ENCODE data around the gene ZNG1F.
"Not testable (repeated sequence)": the region's sequence is repeated elsewhere in the genome, so short reads cannot be mapped to it uniquely, and the experiment has no call there.

Gene ZNG1F

DNA sequence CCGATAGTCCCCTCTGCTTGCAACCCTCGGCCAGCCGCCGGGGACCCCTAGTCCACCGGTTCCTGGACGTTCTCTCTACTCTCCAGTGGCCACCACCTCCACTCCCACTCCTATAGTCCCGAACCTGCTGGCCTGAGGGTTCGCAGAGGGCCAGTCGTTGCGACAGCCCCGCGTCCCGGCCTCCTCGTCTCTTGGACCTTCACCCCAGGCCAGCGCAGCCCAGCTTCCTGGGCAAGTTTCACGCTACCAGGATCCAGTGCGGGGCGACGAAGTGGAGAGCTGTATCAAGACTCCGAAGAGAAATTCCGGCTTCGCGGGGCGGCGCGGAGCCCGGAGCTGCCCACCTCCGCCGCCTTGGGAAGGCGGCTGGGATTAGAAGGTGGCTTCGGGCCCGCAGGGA is 65.7 kb downstream of the ZNG1F start:
- not testable (repeated sequence) for DNase-seq (ENCODE audit: low read depth in 2 of 2)

DNA sequence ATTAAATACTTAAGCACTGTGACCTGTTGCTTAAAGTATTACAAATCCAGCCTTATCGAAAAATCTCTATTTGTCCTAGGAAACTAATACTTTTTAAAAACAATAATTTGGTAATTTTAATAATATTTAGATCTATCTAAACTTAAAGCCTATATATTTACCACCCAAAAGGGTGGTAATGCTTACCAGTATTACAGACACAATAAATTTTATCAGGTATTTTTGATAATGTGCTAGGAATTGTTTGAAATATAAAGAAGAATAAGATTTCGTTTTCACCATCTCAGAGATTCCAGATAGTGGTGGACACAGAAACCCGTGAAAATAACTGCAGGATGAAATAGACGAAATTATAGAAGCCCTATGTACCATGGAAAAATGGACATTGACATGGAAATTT is 68.4 kb downstream of the ZNG1F start:
- DNase-seq (ENCODE audit: low read depth in 2 of 2) = not testable (repeated sequence)

- not testable (repeated sequence) for DNase-seq (ENCODE audit: low read depth in 2 of 2)
Observed at GRCh38 chr9:41119719-41120118, 69.4 kb downstream of the ZNG1F start.

- not testable (repeated sequence) for DNase-seq (ENCODE audit: low read depth in 2 of 2)
Observed at GRCh38 chr9:41119311-41119710, 69.8 kb downstream of the ZNG1F start.

- not testable (repeated sequence) for DNase-seq (ENCODE audit: low read depth in 2 of 2)
Observed at GRCh38 chr9:41113348-41113747, 75.8 kb downstream of the ZNG1F start.

DNA sequence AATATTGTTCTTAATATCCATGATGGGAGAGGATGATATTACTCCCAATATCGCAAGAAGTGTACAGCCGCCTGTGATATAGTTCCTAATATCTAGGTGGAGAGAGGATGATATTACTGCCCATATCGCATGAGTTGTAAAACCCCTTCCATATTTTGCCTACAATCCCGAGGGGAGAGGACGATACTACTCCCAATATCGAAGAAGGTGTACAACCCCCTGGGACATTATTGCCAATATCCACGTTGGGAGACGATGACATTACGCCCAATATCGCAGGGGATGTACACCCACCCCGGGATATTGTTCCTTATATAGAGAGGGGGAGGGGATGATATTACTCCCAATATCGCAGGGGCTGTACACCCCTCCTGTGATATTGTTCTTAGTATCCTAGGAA is 77.7 kb downstream of the ZNG1F start:
- DNase-seq (ENCODE audit: low read depth in 2 of 2) = not testable (repeated sequence)

DNA sequence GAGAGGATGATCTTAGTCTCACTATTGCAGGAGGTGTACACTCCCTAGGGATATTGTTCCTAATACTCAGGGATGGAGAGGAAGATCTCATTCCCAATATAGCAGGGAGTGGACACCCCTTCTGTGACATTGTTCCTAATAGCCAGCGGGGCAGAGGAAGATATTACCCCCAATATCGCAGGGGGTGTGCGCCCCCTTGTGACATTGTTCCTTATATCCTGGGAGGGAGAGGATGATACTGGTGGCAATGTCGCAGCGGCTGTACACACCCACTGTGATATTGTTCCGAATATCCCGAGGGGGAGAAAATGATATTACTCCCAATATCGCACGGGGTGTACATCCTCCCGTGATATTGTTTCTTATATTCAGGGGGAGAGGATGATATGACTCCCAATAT is 78.2 kb downstream of the ZNG1F start:
- not testable (repeated sequence) for DNase-seq (ENCODE audit: low read depth in 2 of 2)

- not testable (repeated sequence) for DNase-seq (ENCODE audit: low read depth in 2 of 2)
Observed at GRCh38 chr9:41109253-41109652, 79.9 kb downstream of the ZNG1F start.

DNA sequence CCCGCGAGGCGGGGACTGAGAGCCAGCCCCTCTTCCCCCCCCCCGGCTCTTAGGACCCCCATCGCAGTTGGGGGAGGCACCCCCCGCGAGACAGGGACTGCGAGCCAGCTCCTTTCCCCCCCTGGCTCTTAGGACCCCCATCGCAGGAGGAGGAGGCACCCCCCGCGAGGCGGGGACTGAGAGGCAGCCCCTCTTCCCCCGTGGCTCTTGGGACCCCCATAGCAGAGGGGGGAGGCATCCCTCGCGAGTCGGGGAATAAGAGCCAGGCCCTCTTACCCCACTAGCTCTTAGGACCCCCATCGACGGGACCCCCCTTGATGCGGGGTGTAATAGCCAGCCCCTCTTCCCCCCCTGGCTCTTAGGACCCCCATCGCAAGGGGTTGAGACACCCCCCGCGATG is 80.3 kb downstream of the ZNG1F start:
- not testable (repeated sequence) for DNase-seq (ENCODE audit: low read depth in 2 of 2)

DNA sequence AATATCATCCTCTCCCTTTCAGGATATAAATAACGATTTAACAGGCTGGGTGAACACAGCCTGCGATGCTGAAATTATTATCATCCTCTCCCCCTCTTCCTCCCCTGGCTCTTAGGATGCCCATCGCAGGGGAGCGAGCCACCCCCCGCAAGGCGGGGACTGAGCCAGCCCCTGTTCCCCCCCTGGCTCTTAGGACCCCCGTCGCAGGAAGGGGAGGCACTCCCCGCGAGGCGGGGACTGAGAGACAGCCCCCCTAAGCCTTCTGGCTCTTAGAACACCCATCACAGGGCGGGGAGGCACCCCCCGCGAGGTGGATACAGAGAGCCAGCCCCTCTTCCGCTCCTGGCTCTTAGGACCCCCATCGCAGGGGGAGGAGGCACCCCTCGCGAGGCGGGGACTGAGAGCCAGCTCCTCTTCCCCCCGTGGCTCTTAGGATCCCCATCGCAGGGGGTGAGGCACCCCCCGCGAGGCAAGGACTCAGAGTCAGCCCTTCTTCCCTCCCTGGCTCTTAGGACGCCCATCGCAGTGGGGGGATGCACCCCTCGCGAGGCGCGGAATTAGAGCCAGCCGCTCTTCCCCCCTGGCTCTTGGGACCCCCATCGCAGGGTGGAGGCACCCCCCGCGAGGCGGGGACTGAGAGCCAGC is 82.5 kb downstream of the ZNG1F start:
- not testable (repeated sequence) for DNase-seq (ENCODE audit: low read depth in 2 of 2)

DNA sequence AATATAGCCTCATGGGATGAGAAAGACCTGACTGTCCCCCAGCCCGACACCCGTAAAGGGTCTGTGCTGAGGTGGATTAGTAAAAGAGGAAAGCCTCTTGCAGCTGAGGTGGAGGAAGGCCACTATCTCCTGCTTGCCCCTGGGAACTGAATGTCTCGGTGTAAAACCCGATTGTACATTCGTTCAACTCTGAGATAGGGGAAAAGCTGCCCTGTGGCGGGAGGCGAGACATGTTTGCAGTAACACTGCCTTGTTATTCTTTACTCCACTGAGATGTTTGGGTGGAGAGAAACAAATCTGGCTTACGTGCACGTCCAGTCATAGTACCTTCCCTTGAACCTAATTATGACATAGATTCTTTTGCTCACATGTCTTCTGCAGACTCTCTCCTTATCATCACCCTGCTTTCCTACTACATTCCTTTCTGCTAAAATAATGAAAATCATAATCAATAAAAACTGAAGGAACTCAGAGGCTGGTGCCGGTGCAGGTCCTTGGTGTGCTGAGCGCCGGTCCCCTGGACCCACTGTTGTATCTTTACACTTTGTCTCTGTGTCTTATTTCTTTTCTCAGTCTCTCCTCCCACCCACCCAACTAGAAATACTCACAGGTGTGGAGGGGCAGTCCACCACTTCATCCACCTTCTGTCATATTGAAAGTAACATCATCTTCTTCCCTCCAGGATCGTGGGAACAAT is 83.4 kb downstream of the ZNG1F start:
- DNase-seq (ENCODE audit: low read depth in 2 of 2) = not testable (repeated sequence)

- not testable (repeated sequence) for DNase-seq (ENCODE audit: low read depth in 2 of 2)
Observed at GRCh38 chr9:41104542-41104941, 84.6 kb downstream of the ZNG1F start.

DNA sequence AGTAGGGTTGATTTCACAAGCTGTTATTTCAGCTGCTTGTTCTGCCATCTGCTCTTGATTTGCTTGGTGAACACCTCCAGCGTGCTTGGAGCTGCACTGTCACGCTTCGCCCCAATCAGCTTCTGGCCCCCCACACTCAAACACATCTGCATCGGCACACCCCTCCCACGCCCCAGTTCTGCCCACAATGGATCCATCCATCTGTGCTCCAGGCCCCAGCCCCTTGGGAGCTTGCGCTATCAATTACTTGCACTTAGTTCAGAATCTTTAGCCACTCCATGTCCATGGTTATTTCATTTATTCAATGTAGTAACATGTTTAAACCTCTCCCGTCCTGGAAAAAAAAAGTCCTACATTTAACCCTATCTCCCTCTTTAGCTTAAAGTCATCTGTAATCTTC is 88.6 kb downstream of the ZNG1F start:
- not testable (repeated sequence) for DNase-seq (ENCODE audit: low read depth in 2 of 2)

DNA sequence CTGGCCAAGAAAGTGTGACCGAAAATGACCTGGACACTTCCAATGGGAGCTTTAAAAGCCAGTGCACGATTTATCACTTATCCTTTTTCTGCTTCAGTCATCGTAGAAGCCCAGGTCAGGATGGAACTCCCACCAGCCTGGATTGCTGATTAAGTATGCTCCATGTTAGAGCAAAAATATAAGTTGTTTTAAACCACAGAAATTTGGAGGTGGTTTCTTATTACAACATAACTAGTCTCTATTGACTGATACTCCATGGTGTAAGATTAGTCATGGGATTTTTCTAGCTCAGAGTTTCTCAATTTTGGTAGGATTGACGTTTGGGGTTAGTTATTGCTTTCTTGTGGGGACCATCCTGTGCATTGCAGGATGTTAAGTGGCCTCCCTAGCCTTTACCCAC is 90.4 kb downstream of the ZNG1F start:
- not testable (repeated sequence) for DNase-seq (ENCODE audit: low read depth in 2 of 2)

DNA sequence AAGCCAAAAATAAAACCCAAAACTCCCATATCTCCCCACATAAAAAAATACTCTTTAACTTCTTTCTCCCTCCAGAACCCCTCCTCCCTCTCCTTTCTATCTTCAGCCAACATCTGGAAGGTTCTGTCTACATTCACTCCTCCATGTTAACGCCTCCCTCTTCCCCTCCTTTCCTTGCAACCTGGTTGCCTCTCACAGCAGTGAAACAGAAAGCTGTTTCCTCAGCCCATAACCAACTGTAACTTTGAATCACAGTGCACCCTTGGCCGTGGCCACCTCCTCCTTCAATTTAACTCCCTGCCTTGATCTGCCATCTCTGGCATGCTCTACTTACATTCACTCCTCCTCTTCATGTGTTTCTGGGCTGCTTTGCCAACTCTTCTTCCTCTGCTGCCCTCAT is 94.1 kb downstream of the ZNG1F start:
- DNase-seq (ENCODE audit: low read depth in 2 of 2) = not testable (repeated sequence)

DNA sequence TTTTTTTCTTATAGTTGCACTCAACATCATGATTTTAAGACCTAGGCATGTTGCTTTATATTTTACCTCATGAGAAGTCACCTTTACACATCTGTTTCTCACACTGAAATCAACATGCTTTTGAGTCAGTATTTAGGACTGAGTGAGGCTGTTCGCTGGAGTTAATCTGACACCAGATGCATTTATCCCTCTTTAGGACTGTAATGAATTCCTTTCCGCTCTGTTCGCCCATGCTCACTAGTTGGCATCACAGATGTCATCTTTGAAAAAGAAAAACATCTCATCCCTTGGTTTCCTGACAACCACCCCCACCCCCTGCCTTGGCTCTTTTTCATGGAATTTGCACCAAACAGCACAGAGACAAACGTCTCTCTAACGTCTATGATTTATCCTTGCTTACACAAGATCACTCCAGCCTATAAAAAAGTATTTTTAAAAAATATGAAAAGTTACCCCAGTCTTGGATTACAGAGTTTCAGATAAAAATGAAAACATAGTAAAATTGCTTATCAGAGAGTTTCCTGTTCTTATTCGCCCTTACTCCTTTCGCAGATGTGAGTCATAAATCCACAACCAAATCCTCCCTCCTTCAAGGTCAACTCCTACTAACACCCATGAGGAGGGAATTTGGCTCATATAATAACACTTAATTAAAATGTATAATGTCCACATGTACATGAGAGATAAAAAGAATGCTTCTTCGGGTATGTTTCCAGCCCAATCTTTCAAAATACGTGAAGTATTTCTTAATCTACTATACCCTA is 94.9 kb downstream of the ZNG1F start:
- not testable (repeated sequence) for DNase-seq (ENCODE audit: low read depth in 2 of 2)

DNA sequence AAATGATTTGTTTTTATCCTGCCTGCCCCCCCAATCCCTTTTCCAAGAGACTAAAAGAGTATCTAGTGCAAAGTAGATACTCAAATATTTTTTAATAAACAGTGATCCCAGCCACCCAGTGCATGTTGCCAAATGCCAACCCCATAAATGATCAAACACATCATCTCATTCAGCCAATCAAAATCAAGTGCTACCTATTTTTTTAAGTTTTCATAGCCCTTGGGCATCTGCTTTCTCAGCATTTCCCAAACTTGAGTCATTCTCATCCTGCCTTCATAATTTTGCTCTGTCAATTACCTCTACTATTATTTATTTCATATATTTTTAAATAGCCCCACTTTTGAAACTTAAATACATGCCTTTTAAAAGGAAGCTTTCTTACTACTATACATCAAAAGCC is 98.2 kb downstream of the ZNG1F start:
- not testable (repeated sequence) for DNase-seq (ENCODE audit: low read depth in 2 of 2)

- DNase-seq (ENCODE audit: low read depth in 2 of 2) = not testable (repeated sequence)
Observed at GRCh38 chr9:41090386-41090785, 98.7 kb downstream of the ZNG1F start.

DNA sequence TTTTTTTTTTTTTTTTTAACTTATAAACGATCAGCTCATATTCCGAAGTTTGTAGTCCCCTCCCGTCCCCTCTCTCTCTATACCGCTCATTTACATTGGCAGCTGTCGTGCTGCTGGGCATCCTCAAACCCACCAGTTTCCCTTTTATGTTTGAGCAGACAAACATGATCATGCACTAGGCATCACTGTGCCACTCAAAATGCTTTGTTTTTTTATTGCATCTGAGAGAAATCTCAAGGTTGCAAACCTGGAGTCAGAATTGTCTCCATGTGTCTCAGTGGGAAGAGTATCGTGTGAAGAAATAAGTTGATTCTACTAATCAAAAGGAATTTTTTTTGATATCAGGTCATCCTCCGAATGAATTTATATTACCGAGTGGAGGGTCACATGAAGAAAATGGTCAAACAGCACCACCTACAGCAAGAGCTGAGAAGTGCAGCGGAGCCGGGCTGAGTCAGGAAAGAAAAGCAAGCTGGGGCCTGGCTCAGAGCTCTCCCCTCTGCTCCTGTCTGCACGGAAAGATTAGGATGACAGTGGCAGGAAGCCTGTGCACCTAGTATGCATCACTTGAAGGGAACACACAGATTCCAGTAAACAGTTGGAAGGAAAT is 100.6 kb downstream of the ZNG1F start:
- not testable (repeated sequence) for DNase-seq (ENCODE audit: low read depth in 2 of 2)

- not testable (repeated sequence) for DNase-seq (ENCODE audit: low read depth in 2 of 2)
Observed at GRCh38 chr9:41087929-41088328, 101.2 kb downstream of the ZNG1F start.

- DNase-seq (ENCODE audit: low read depth in 2 of 2) = not testable (repeated sequence)
Observed at GRCh38 chr9:41087157-41087780, 101.8 kb downstream of the ZNG1F start.

- not testable (repeated sequence) for DNase-seq (ENCODE audit: low read depth in 2 of 2)
Observed at GRCh38 chr9:41086685-41087084, 102.4 kb downstream of the ZNG1F start.

Measured in stimulated activated CD4-positive, alpha-beta T cell treated with anti-CD3 and anti-CD28 coated beads, Interleukin-1b, Interleukin-23, amount 100 ng/mL, for 4 hours (primary cell).